Heart right ventricle (tissue), 16 donors: Measurements from ENCODE around the gene USP22. TPM values are rescaled to one million over a fixed set of nuclear protein-coding genes. Genes with fewer than 3 reads are reported as not detected.

Source experiments
- ATAC-seq, 8 donors: fragments of 200-7000 bp; cut with Tn5 transposase; one replicate each; pipeline ENCODE4 v1.9.1; 2020; ENCODE audit warnings: mild to moderate bottlenecking in 8 of 8, moderate library complexity in 8 of 8, moderate number of reproducible peaks in 1 of 8
- DNase-seq, 2 donors: peaks; one replicate each; pipeline ENCODE4 v3.0.0-alpha.2; 2020
- H3K27ac ChIP-seq, 10 donors: fragments of 200-600 bp; sonication (generic) in 2 of 10; one replicate each; pipeline versions ENCODE4 v1.5.0 to v1.8.0; 2020 to 2022; ENCODE audit warnings: mild to moderate bottlenecking in 3 of 10
- H3K27me3 ChIP-seq, 7 donors: fragments of 200-600 bp; one replicate each; pipeline ENCODE4 v1.8.0; 2021 to 2022; ENCODE audit warnings: mild to moderate bottlenecking in 2 of 7
- H3K36me3 ChIP-seq, 9 donors: fragments of 200-600 bp; sonication (generic) in 1 of 9; one replicate each; pipeline versions ENCODE4 v1.5.0 to v1.8.0; 2020 to 2022; ENCODE audit warnings: mild to moderate bottlenecking in 2 of 9
- H3K4me1 ChIP-seq, 9 donors: fragments of 200-600 bp; sonication (generic) in 1 of 9; one replicate each; pipeline versions ENCODE4 v1.5.0 to v1.8.0; 2020 to 2022; ENCODE audit warnings: mild to moderate bottlenecking in 4 of 9
- H3K4me3 ChIP-seq, 10 donors: fragments of 200-600 bp; sonication (generic) in 2 of 10; one replicate each; pipeline versions ENCODE4 v1.5.0 to v1.8.0; 2020 to 2022; ENCODE audit warnings: mild to moderate bottlenecking in 7 of 10, moderate library complexity in 2 of 10
- H3K9me3 ChIP-seq, 11 donors: fragments of 200-600 bp in 10 of 11; sonication (generic) in 2 of 11; one replicate each; pipeline versions ENCODE4 v1.5.0 to v1.8.0; 2013 to 2022; ENCODE audit warnings: mild to moderate bottlenecking in 2 of 11, control low read depth in 1 of 11, moderate library complexity in 1 of 11
- WGBS, 2 donors: extraction: QIAGEN DNeasy Blood & Tissue Kit; methylation state at CpG; one replicate each; pipeline ENCODE4 v1.1.7; 2013; ENCODE audit warnings: inconsistent platforms in 1 of 2; 5-methylcytosine and 5-hydroxymethylcytosine counted together
- intact Hi-C, 10 donors: fragments of 100-400 bp; cut with DNase I; formaldehyde crosslinking; loops; one replicate each; pipeline versions ENCODE4 v1.11.1 to v1.14.2; 2022
- polyA plus RNA-seq, 2 donors: library from polyadenylated mRNA; stranded (reverse); fragments of 200-250 nt; gene quantifications; one replicate each; pipeline ENCODE4 v1.2.3, GENCODE V29; 2013
- total RNA-seq, 10 donors: library from RNA; stranded (reverse); fragmentation: NEBNext Ultra II Directional in 3 of 10; extraction: Animal tissue kit (Norgen Biotek cat#: 25700) in 3 of 10; gene quantifications; one replicate each; pipeline versions ENCODE4 v1.2.1 to v1.2.4, GENCODE V29; 2021 to 2023
- TF ChIP-seq, protein P1 (sequence below), 9 donors: fragments of 200-600 bp; sonication (generic) in 2 of 9; IDR thresholded peaks; one replicate each; pipeline versions ENCODE4 v1.5.0 to v1.8.0; 2021 to 2022; ENCODE audit warnings: antibody characterized with exemption in 9 of 9, mild to moderate bottlenecking in 5 of 9, moderate library complexity in 1 of 9
- donor health status: Arrhythmogenic right ventricular cardiomyopathy.
- donor health status: ischemic (EF 13 %, LVEDD 7.1; RV severe dilation, severe dysfunction).
- donor health status: healthy with polysubstance abuse.
- donor health status: DM: no; HTN: yes; CAD: no.
- donor health status: DM: no; HTN: no; CAD: no.
- donor health status: ischemic (EF 25% LVEDD 6.9; RV normal size, moderate dysfunction).
- donor health status: ischemic (EF 25% LVEDD 5.7; RV mildly dilated, moderate dysfunction).
- donor health status: healthy.
- donor health status: DM: yes; HTN: yes; CAD: no.
- donor health status: Ischemic cardiomyopathy.
- donor health status: ischemic (EF 35%, LVEDD 5.7; RV mildly dilated, moderate dysfunction).
- donor health status: nonischemic (EF 11% LVEDD 7.7; RV severe dilation, severe dysfunction).
- donor health status: DM: yes; HTN: yes; CAD: no.
- donor health status: PGD.
- donor health status: ischemic (EF 29% LVEDD 5.4; RV normal size, mild dysfunction).
- donor health status: nonischemic (EF 23%, LVEDD 6.1; RV moderate dilation, normal function).

The USP22 gene
- total and polyA plus RNA-seq, 12 donors: 26.6 to 218 (median 173) TPM

DNA sequence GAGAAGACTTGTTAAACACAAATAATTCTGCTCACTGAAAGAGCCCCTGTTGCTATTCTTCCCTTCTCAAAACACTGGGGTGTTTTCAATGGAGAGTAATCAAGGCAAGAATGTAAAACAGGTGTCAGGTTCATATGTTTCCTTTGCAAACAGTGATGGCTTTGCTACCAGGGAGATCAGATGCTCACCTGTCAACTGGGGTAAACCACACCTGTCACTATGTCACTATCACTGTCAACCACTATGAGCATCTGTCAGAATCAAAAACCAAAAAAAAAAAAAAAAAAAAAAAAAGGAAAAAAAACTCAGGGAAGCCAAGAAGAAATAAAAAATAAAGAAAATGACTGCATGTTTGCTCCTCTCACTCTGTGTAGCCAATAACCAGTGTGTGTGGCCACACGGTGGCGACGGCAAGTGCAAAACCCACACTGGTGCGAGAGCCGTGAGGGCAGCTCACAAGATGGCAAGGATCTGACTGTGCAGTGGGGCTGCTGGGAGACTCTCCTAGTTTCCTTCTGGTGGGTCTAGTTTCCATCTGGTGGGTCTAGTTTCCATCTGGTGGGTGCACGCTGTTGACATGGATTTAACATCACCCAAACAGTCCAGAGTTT is 22.7 kb downstream of the USP22 start:
- H3K4me1 ChIP-seq: peaks cover 10 to 58% (median 28%) of the 10 kb centered on the region in 9 donors
- intact Hi-C loops: loop anchor here in 1 of 10 donors (10.0 kb wide), 2 partner anchors 65 to 185 kb away; no protein-coding TSS in a partner anchor

GRCh38 chr17:21018894-21019293 is 23.9 kb downstream of the USP22 start:
- Histone ChIP-seq H3K4me3 (no peak overlapping the region), H3K9me3 (no peaks in the 10 kb centered on the region), H3K4me1 (peaks cover 7 to 61% (median 26%) of the 10 kb centered on the region in 9 donors), H3K27me3 (no peaks in the 10 kb centered on the region), H3K36me3 (peaks cover 0 to 100% (median 57%) of the 10 kb centered on the region in 9 donors), H3K27ac (no peak overlapping the region)
- ATAC-seq: no peak
- DNase-seq: no peak
- 79 to 83% methylated on average over 9 of the region's 9 CpGs for WGBS, 2 donors
- intact Hi-C loops: no loop called here
- TF ChIP-seq, protein P1, sequence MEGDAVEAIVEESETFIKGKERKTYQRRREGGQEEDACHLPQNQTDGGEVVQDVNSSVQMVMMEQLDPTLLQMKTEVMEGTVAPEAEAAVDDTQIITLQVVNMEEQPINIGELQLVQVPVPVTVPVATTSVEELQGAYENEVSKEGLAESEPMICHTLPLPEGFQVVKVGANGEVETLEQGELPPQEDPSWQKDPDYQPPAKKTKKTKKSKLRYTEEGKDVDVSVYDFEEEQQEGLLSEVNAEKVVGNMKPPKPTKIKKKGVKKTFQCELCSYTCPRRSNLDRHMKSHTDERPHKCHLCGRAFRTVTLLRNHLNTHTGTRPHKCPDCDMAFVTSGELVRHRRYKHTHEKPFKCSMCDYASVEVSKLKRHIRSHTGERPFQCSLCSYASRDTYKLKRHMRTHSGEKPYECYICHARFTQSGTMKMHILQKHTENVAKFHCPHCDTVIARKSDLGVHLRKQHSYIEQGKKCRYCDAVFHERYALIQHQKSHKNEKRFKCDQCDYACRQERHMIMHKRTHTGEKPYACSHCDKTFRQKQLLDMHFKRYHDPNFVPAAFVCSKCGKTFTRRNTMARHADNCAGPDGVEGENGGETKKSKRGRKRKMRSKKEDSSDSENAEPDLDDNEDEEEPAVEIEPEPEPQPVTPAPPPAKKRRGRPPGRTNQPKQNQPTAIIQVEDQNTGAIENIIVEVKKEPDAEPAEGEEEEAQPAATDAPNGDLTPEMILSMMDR (IDR thresholded peaks at IDR 0.05): no peak

More for the DNA sequence above, 22.7 kb downstream of the USP22 start:
- peaks cover 0 to 100% (median 53%) of the 10 kb centered on the region in 9 donors for H3K36me3 ChIP-seq
- H3K9me3 ChIP-seq: no peaks in the 10 kb centered on the region
- ATAC-seq: peak; percentile 51 to 70 (median 66)
- no peaks in the 10 kb centered on the region for H3K27me3 ChIP-seq
- DNase-seq: no peak
- WGBS, 2 donors: 53 to 55% methylated on average over 6 of the region's 6 CpGs
- no peak overlapping the region for H3K4me3 ChIP-seq
- TF ChIP-seq, protein P1 (IDR thresholded peaks at IDR 0.05): peak in 7 of 9 donors; percentile 13 to 53 (median 43)
- H3K27ac ChIP-seq: no peak overlapping the region

GRCh38 chr17:21017861-21018260 is 24.9 kb downstream of the USP22 start:
- intact Hi-C loops: no loop called here
- Histone ChIP-seq H3K9me3 (no peaks in the 10 kb centered on the region), H3K4me3 (no peak overlapping the region), H3K36me3 (peaks cover 0 to 100% (median 58%) of the 10 kb centered on the region in 9 donors), H3K27me3 (no peaks in the 10 kb centered on the region), H3K4me1 (peaks cover 5 to 57% (median 29%) of the 10 kb centered on the region in 9 donors), H3K27ac (no peak overlapping the region)
- 77 to 81% methylated on average over 10 of the region's 10 CpGs for WGBS, 2 donors
- ATAC-seq (no peak), DNase-seq (no peak)
- TF ChIP-seq, protein P1 (IDR thresholded peaks at IDR 0.05): no peak

DNA sequence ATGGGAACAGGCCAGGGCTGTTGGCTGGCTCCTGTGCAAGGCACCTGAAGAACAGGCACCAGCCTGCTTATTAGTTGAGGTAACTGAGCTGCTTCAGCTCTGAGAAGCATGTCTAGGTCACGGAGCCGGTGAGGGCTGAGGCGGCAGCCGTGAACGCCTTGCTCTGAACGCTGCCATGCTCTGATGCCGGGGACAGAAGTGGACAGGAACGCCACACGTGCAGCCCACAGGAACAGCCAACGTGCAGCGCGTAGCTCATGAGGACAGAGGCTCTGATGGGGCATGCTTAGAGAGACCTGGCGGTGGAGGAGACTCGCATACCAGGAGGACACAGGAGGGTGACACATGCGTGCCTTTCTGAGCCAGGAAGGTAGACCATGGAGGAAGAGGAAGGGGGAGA is 25.6 kb downstream of the USP22 start:
- H3K27me3 ChIP-seq: no peaks in the 10 kb centered on the region
- H3K4me1 ChIP-seq: peaks cover 5 to 57% (median 28%) of the 10 kb centered on the region in 9 donors
- ATAC-seq (no peak), DNase-seq (no peak)
- intact Hi-C loops: no loop called here
- H3K4me3 ChIP-seq: no peak overlapping the region
- 90% methylated on average over 15 of the region's 15 CpGs for WGBS, 2 donors
- no peaks in the 10 kb centered on the region for H3K9me3 ChIP-seq
- peaks cover 0 to 100% (median 64%) of the 10 kb centered on the region in 9 donors for H3K36me3 ChIP-seq
- no peak overlapping the region for H3K27ac ChIP-seq
- TF ChIP-seq, protein P1 (IDR thresholded peaks at IDR 0.05): no peak
